ENCODE results near the gene GNAT1.

DNA sequence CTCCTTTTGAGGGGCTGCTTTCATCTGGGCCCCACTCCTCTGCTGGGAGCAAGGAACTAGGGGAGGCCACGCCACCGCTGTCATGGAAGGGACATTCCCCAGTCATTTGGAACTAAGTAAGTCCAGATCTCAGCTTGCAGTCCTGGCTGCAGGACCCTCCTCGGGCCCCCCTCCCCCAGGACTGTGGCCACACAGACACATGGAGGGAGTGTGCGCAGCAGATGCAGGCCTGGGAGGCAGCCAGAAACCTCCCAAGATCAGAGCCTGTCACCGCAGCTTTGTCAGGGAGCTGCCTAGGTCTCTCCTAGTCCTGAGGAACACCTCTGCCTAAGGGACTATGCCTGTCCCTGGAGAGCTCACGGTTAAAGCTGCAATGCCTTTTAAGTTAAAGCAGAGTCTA, 43.5 kb upstream of the GNAT1 start:
- TF ChIP-seq POLR2A (IDR thresholded peaks at IDR 0.05) = no peak
- TF ChIP-seq, protein P1, sequence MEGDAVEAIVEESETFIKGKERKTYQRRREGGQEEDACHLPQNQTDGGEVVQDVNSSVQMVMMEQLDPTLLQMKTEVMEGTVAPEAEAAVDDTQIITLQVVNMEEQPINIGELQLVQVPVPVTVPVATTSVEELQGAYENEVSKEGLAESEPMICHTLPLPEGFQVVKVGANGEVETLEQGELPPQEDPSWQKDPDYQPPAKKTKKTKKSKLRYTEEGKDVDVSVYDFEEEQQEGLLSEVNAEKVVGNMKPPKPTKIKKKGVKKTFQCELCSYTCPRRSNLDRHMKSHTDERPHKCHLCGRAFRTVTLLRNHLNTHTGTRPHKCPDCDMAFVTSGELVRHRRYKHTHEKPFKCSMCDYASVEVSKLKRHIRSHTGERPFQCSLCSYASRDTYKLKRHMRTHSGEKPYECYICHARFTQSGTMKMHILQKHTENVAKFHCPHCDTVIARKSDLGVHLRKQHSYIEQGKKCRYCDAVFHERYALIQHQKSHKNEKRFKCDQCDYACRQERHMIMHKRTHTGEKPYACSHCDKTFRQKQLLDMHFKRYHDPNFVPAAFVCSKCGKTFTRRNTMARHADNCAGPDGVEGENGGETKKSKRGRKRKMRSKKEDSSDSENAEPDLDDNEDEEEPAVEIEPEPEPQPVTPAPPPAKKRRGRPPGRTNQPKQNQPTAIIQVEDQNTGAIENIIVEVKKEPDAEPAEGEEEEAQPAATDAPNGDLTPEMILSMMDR (IDR thresholded peaks at IDR 0.05) = no peak

Measured in breast epithelium (tissue), 3 donors.